GM20000 (cell line): ENCODE measurements around the gene BEND7.
A peak's percentile ranks its signal among the peaks of the same experiment; 100 is the strongest.

Experiments
- DNase-seq: peaks from one replicate; pipeline ENCODE4 v3.0.0; 2012; ENCODE audit warnings: low spot score
- TF ChIP-seq, protein P1 (sequence below): IDR thresholded peaks from 2 replicates; pipeline ENCODE4 v1.5.1; 2012; ENCODE audit warnings: mild to moderate bottlenecking, control low read depth; ENCODE audit errors: extremely low read depth, missing control alignments

BEND7 gene

DNA sequence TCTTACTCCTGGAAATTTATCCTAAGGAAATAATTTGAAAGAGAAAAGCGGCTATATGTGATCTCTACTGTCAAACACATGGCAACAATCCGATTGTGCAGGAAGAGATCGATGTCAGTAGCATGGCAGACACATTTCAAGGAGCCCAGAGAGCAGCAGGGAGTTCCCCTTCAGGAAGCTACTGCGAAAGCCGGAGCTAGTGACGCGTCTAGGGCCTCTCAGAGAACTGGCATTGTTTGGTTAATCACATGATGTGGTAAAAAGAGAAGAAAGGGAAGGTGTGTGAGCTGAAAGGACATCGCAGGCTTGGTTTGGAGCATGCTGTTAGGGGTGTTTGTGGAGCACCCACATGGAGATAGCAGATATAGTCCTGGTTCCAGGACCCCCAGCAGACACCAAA lies 74.9 kb downstream of the BEND7 start:
- TF ChIP-seq, protein P1, sequence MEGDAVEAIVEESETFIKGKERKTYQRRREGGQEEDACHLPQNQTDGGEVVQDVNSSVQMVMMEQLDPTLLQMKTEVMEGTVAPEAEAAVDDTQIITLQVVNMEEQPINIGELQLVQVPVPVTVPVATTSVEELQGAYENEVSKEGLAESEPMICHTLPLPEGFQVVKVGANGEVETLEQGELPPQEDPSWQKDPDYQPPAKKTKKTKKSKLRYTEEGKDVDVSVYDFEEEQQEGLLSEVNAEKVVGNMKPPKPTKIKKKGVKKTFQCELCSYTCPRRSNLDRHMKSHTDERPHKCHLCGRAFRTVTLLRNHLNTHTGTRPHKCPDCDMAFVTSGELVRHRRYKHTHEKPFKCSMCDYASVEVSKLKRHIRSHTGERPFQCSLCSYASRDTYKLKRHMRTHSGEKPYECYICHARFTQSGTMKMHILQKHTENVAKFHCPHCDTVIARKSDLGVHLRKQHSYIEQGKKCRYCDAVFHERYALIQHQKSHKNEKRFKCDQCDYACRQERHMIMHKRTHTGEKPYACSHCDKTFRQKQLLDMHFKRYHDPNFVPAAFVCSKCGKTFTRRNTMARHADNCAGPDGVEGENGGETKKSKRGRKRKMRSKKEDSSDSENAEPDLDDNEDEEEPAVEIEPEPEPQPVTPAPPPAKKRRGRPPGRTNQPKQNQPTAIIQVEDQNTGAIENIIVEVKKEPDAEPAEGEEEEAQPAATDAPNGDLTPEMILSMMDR = no peak
- DNase-seq = peak; percentile 32

DNA sequence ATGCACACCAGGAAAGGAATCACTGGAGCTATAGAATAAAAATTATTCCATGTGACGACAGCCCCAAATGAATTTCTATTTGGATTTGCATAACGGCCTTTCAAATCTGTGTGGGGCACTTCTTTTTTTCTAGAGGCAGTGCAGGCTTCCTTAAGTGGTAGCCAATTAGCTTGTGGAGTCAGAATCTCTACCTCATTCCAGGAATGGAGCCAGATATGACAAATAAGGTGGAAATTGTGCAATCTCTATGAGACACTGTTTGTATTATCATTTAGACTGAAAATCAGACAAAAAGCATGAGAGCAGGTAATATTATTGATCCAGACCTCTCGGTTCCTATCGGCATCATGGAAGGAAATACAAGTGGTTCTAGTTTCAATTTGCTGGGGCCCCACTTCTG lies 78.7 kb downstream of the BEND7 start:
- no peak for DNase-seq
- TF ChIP-seq, protein P1 = no peak

GRCh38 chr10:13449296-13449695 lies 79.5 kb downstream of the BEND7 start:
- DNase-seq = no peak
- TF ChIP-seq, protein P1 = no peak

DNA sequence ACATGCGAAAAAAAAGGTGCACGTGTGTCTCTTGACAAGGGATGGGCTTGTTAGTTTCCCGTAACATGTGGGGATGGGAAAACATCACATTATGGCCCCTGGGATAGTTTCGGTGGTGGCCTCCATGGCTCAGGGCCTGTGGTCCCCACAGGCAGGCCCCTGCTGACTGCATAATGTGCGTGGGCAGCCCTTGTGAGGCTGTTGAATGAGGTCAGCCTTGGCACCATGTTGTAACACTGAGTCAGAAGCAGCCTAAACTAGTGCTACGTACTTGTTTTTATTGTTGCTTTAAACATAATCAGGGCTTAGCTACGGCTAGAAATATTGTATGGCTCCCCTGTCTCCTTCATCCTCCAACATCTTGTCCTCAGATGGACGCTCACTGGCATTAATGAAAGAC lies 80.6 kb downstream of the BEND7 start:
- TF ChIP-seq, protein P1 = no peak
- DNase-seq = no peak

GRCh38 chr10:13445656-13446400 lies 83.0 kb downstream of the BEND7 start:
- TF ChIP-seq, protein P1 = no peak
- DNase-seq = no peak

DNA sequence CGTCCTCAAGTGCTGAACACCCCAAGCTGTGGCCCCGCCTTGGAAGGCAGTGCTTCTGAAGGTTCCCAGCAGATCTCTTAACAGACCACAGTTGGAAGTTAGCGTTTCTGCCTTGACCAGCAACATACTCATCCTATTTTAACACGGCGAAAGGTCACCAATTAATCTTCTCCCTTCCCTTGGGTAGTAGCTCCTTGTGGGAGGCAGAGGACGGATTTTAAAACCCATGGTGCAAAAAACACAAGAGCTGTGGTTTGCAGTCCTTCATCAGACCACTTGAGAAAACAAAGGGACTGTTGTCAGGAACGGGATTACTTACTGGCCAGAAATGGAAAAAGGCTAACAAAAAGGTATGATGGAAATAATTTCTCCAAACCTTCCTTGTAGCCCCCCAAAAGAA lies 87.3 kb downstream of the BEND7 start:
- TF ChIP-seq, protein P1 = no peak
- DNase-seq = no peak

GRCh38 chr10:13440185-13441061 lies 88.4 kb downstream of the BEND7 start:
- TF ChIP-seq, protein P1 = peak; percentile 76

More at GRCh38 chr10:13440185-13441061, 88.4 kb downstream of the BEND7 start:
- DNase-seq = peak; percentile 78
